Vagina (tissue), 2 donors: Measurements from ENCODE around the gene C1orf74. TPM values are rescaled to one million over a fixed set of nuclear protein-coding genes. Genes with fewer than 3 reads are reported as not detected.

Experiments
- DNase-seq, 2 donors: peaks; one replicate each; pipeline ENCODE4 v3.0.0-alpha.2; 2017; ENCODE audit errors: extremely low spot score in 2 of 2
- H3K27ac ChIP-seq: fragments of 200-600 bp; sonication (generic); one replicate; pipeline ENCODE4 v1.5.1; 2019
- H3K27me3 ChIP-seq: fragments of 200-600 bp; sonication (generic); one replicate; pipeline ENCODE4 v1.5.1; 2019
- H3K36me3 ChIP-seq, 2 donors: fragments of 200-600 bp; sonication (generic); one replicate each; pipeline ENCODE4 v1.5.1; 2017 to 2019
- H3K4me1 ChIP-seq: fragments of 200-600 bp; sonication (generic); one replicate; pipeline ENCODE4 v1.5.1; 2019
- H3K4me3 ChIP-seq, 2 donors: fragments of 200-600 bp; sonication (generic); 1 replicate in 1 of 2; 2 replicates in 1 of 2; pipeline ENCODE4 v1.5.1; 2016 to 2019
- H3K9me3 ChIP-seq: fragments of 200-600 bp; sonication (generic); one replicate; pipeline ENCODE4 v1.5.1; 2019
- POLR2A ChIP-seq, 2 donors: fragments of 450-650 bp; IDR thresholded peaks; one replicate each; pipeline ENCODE4 v1.6.1; 2017; ENCODE audit warnings: antibody characterized with exemption in 2 of 2, mild to moderate bottlenecking in 2 of 2, moderate library complexity in 2 of 2
- POLR2AphosphoS5 ChIP-seq, 2 donors: sonication (generic); formaldehyde crosslinking; IDR thresholded peaks; one replicate each; pipeline ENCODE4 v1.9.0; 2017; ENCODE audit warnings: antibody characterized with exemption in 2 of 2, mild to moderate bottlenecking in 2 of 2, low read depth in 1 of 2; ENCODE audit not compliant: insufficient read depth in 1 of 2
- intact Hi-C: fragments of 100-400 bp; cut with DNase I; formaldehyde crosslinking; loops from one replicate; pipeline ENCODE4 v1.15.1; 2023
- total RNA-seq: library from RNA; depleted of rRNA; stranded (reverse); fragments of >200 nt; gene quantifications from one replicate; pipeline ENCODE4 v1.2.3, GENCODE V29; 2016
- TF ChIP-seq, protein P1 (sequence below), 3 experiments: fragments of 450-650 bp in 2 of 3; fragments of 200-600 bp in 1 of 3; sonication (generic) in 1 of 3; IDR thresholded peaks; one replicate each; pipeline ENCODE4 v1.5.1; 2017 to 2019; ENCODE audit warnings: antibody characterized with exemption in 3 of 3, mild to moderate bottlenecking in 2 of 3, moderate library complexity in 2 of 3

Gene C1orf74
- total RNA-seq, 1 donor from 2014 or later: 2.0 TPM

DNA sequence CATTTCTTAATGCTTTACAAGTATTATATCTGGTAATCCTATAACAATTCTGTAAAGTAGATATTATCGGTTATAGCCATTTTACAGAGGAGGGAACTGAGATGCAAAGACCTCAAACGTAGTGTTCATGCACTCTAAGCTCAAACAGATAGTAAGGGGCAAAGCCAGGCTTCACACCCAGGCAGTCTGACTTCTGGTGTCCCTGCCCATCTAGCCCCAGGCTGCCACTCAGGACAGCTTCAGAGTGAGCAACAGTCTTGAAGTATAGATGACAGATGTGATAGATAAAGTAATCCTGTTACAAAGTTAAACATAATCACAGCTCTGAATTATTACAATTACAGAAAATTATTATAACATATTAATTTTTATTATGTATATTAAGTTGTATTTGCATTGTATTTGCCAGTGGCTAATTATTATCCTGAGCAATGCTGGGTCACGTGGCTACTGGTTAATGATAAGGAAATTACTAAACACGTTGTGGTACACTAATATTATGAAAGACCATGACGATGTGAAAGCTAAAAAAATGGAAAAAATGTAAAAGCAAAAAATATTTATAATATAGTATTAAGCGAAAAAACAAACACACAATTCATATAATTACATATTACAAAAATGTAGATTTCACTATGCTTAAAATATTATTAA is 34.6 kb downstream of the C1orf74 start:
- no peaks in the 10 kb centered on the region for H3K36me3 ChIP-seq
- no peak overlapping the region for H3K27ac ChIP-seq
- TF ChIP-seq POLR2AphosphoS5 (IDR thresholded peaks at IDR 0.05; ENCODE audit: insufficient read depth in 1 of 2, low read depth in 1 of 2) (no peak), POLR2A (IDR thresholded peaks at IDR 0.05) (no peak)
- TF ChIP-seq, protein P1, sequence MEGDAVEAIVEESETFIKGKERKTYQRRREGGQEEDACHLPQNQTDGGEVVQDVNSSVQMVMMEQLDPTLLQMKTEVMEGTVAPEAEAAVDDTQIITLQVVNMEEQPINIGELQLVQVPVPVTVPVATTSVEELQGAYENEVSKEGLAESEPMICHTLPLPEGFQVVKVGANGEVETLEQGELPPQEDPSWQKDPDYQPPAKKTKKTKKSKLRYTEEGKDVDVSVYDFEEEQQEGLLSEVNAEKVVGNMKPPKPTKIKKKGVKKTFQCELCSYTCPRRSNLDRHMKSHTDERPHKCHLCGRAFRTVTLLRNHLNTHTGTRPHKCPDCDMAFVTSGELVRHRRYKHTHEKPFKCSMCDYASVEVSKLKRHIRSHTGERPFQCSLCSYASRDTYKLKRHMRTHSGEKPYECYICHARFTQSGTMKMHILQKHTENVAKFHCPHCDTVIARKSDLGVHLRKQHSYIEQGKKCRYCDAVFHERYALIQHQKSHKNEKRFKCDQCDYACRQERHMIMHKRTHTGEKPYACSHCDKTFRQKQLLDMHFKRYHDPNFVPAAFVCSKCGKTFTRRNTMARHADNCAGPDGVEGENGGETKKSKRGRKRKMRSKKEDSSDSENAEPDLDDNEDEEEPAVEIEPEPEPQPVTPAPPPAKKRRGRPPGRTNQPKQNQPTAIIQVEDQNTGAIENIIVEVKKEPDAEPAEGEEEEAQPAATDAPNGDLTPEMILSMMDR (IDR thresholded peaks at IDR 0.05): no peak
- intact Hi-C loops: loop anchor here (10.0 kb wide), 1 partner anchor 55 kb away; no protein-coding TSS in a partner anchor
- H3K27me3 ChIP-seq: no peaks in the 10 kb centered on the region
- H3K9me3 ChIP-seq: no peaks in the 10 kb centered on the region
- no peak for DNase-seq
- H3K4me1 ChIP-seq: no peaks in the 10 kb centered on the region
- H3K4me3 ChIP-seq: no peak overlapping the region

DNA sequence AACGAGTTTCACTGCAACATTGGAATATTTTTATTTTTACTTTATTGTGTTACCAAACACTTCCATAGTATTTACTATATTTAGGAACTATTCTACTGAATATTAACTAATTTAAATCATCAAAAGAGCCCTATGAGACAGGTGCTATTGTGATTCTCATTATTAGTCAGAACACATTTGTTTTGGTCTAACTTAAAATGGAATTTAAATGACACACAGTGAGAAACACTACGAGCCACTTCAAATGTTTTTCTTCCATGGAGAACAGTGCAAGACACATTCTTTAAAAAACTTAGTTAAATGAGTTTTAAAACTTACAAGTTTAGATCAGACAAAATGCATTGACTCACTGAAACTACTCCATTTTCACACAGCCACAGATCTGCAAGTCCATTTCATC is 35.2 kb downstream of the C1orf74 start:
- TF ChIP-seq POLR2AphosphoS5 (IDR thresholded peaks at IDR 0.05; ENCODE audit: insufficient read depth in 1 of 2, low read depth in 1 of 2) (no peak), POLR2A (IDR thresholded peaks at IDR 0.05) (no peak)
- TF ChIP-seq, protein P1 (IDR thresholded peaks at IDR 0.05): no peak
- no peak for DNase-seq
- intact Hi-C loops: loop anchor here (10.0 kb wide), 1 partner anchor 54 kb away; no protein-coding TSS in a partner anchor
- Histone ChIP-seq H3K4me3 (no peak overlapping the region), H3K4me1 (no peaks in the 10 kb centered on the region), H3K27me3 (no peaks in the 10 kb centered on the region), H3K9me3 (no peaks in the 10 kb centered on the region), H3K36me3 (no peaks in the 10 kb centered on the region), H3K27ac (no peak overlapping the region)

DNA sequence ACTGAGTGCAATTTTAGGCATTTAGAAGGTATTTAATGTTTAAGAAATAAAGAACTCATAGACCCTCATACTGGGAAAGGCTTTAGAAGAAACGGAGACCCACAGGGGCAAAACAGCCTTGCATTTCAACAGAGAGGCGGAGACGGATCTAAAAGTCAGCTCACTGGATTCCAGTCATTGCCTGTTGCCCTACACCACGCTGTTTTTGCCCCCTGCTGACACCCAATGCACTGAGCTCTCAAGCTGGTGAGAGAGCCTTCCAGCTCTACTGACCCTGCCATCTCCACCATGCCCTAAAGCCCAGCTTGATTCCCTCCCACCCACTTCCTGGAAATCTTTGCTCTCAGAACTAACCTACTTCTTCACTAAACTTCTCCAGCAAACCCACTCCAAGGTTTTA is 35.7 kb downstream of the C1orf74 start:
- H3K27me3 ChIP-seq: no peaks in the 10 kb centered on the region
- H3K4me3 ChIP-seq: no peak overlapping the region
- TF ChIP-seq, protein P1 (IDR thresholded peaks at IDR 0.05): no peak
- TF ChIP-seq POLR2AphosphoS5 (IDR thresholded peaks at IDR 0.05; ENCODE audit: insufficient read depth in 1 of 2, low read depth in 1 of 2) (no peak), POLR2A (IDR thresholded peaks at IDR 0.05) (no peak)
- no peak overlapping the region for H3K27ac ChIP-seq
- H3K36me3 ChIP-seq: no peaks in the 10 kb centered on the region
- intact Hi-C loops: loop anchor here (10.0 kb wide), 1 partner anchor 54 kb away; no protein-coding TSS in a partner anchor
- no peak for DNase-seq
- no peaks in the 10 kb centered on the region for H3K9me3 ChIP-seq
- H3K4me1 ChIP-seq: no peaks in the 10 kb centered on the region

DNA sequence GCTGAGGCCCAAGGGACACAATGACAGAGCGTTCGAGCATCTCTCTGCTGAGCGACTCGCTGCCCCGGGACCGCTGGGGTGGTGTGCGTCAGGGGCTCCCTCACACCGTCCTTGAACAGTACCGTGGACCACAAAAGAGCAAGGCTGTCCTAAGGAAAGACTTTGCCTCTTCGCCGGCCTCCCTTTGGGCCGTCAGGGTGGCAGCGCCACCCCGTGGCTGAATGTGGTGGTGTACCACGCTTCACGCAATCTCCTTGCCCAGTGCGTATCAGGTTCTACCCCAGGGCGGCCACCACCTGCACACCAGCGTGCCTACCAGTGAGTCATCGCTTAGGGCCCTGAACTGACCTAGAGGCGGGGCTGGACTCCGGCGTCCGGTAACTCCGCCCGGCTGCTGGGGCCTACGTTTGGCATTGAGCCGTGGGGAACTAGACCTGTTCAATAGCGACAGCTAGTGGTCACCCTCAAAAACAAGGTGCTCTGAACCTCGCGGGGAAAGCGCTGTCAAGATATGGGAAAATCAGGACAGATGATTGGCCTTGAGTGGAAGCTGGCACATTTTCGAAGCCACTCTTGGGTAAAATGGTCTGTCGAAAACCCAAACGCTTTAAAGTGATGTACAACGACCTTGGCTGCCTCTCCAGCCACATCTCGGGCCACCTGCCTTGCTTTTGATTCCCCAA is 36.6 kb downstream of the C1orf74 start:
- peak overlapping the region; percentile 33 for H3K27ac ChIP-seq

More for the DNA sequence above, 36.6 kb downstream of the C1orf74 start:
- H3K4me1 ChIP-seq: peaks cover 6% of the 10 kb centered on the region
- peak overlapping the region in 1 of 2 donors; percentile 36 for H3K4me3 ChIP-seq
- TF ChIP-seq POLR2AphosphoS5 (IDR thresholded peaks at IDR 0.05; ENCODE audit: insufficient read depth in 1 of 2, low read depth in 1 of 2): peak; percentile 76 to 81
- TF ChIP-seq POLR2A (IDR thresholded peaks at IDR 0.05): no peak
- TF ChIP-seq, protein P1 (IDR thresholded peaks at IDR 0.05): peak; percentile 71 to 96 (median 81)
- intact Hi-C loops: loop anchor here (10.0 kb wide), 1 partner anchor 53 kb away; no protein-coding TSS in a partner anchor
- DNase-seq: no peak
- no peaks in the 10 kb centered on the region for H3K27me3 ChIP-seq
- no peaks in the 10 kb centered on the region for H3K36me3 ChIP-seq
- H3K9me3 ChIP-seq: no peaks in the 10 kb centered on the region
